HEK293 (cell line): Measurements from ENCODE around the gene MAN1C1.

Experiments
- BCL11A ChIP-seq: fragments of 450-650 bp; formaldehyde crosslinking; IDR thresholded peaks from 2 replicates; pipeline ENCODE4 v1.5.1; 2016; ENCODE audit warnings: low read depth, missing biosample characterization, missing genetic modification characterization
- CTCF ChIP-seq: fragments of 450-650 bp; formaldehyde crosslinking; IDR thresholded peaks from 2 replicates; pipeline ENCODE4 v1.5.1; 2016; ENCODE audit warnings: missing biosample characterization, missing genetic modification characterization
- KLF10 ChIP-seq: fragments of 450-650 bp; IDR thresholded peaks from 2 replicates; pipeline ENCODE4 v1.5.1; 2018; ENCODE audit warnings: missing biosample characterization, mild to moderate bottlenecking, missing genetic modification characterization
- PBX3 ChIP-seq: sonication (generic); formaldehyde crosslinking; IDR thresholded peaks from 2 replicates; pipeline ENCODE4 v1.8.1; 2022; ENCODE audit warnings: mild to moderate bottlenecking, moderate library complexity, missing genetic modification reagents
- SALL2 ChIP-seq: fragments of 450-650 bp; formaldehyde crosslinking; IDR thresholded peaks from 2 replicates; pipeline ENCODE4 v1.5.0; 2017; ENCODE audit warnings: missing biosample characterization, mild to moderate bottlenecking, missing genetic modification characterization, borderline replicate concordance
- SP7 ChIP-seq: fragments of 450-650 bp; formaldehyde crosslinking; IDR thresholded peaks from 2 replicates; pipeline ENCODE4 v1.5.1; 2016; ENCODE audit warnings: missing biosample characterization, missing genetic modification characterization
- ZFP37 ChIP-seq: fragments of 450-650 bp; formaldehyde crosslinking; IDR thresholded peaks from 2 replicates; pipeline ENCODE4 v1.5.1; 2016; ENCODE audit warnings: missing biosample characterization, missing genetic modification characterization
- ZNF112 ChIP-seq: fragments of 450-650 bp; formaldehyde crosslinking; IDR thresholded peaks from 2 replicates; pipeline ENCODE4 v1.5.0; 2017; ENCODE audit warnings: missing biosample characterization, missing genetic modification characterization
- ZNF138 ChIP-seq: fragments of 450-650 bp; formaldehyde crosslinking; IDR thresholded peaks from 2 replicates; pipeline ENCODE4 v1.5.1; 2016; ENCODE audit warnings: missing biosample characterization, missing genetic modification characterization, borderline replicate concordance
- ZNF214 ChIP-seq: fragments of 450-650 bp; formaldehyde crosslinking; IDR thresholded peaks from 2 replicates; pipeline ENCODE4 v1.5.1; 2017; ENCODE audit warnings: missing biosample characterization, mild to moderate bottlenecking, missing genetic modification characterization, borderline replicate concordance
- ZNF37A ChIP-seq: fragments of 450-650 bp; IDR thresholded peaks from 2 replicates; pipeline ENCODE4 v1.5.1; 2018; ENCODE audit warnings: missing biosample characterization, missing genetic modification characterization
- ZNF449 ChIP-seq: fragments of 450-650 bp; formaldehyde crosslinking; IDR thresholded peaks from 2 replicates; pipeline ENCODE4 v1.5.1; 2017; ENCODE audit warnings: missing biosample characterization, mild to moderate bottlenecking, missing genetic modification characterization, moderate library complexity
- ZNF510 ChIP-seq: fragments of 450-650 bp; formaldehyde crosslinking; IDR thresholded peaks from 2 replicates; pipeline ENCODE4 v1.5.1; 2018; ENCODE audit warnings: mild to moderate bottlenecking, missing genetic modification characterization, missing biosample characterization; ENCODE audit not compliant: insufficient replicate concordance
- ZNF692 ChIP-seq: fragments of 450-650 bp; formaldehyde crosslinking; IDR thresholded peaks from 2 replicates; pipeline ENCODE4 v1.5.1; 2016; ENCODE audit warnings: missing biosample characterization, missing genetic modification characterization

GRCh38 chr1:25714372-25714931 lies 97.9 kb downstream of the MAN1C1 start:
- no peak for TF ChIP-seq BCL11A (tag by site-specific recombination)
- no peak for TF ChIP-seq ZNF692 (tag by site-specific recombination)
- TF ChIP-seq ZNF112 = no peak
- no peak for TF ChIP-seq ZNF214 (tag by site-specific recombination)
- no peak for TF ChIP-seq CTCF (tag by site-specific recombination)
- TF ChIP-seq ZNF138 (tag by site-specific recombination) = no peak
- no peak for TF ChIP-seq SP7
- TF ChIP-seq ZFP37 (tag by site-specific recombination) = no peak
- no peak for TF ChIP-seq ZNF37A
- TF ChIP-seq SALL2 (tag by site-specific recombination) = no peak
- TF ChIP-seq PBX3 (CRISPR knock-in tag) = no peak
- TF ChIP-seq KLF10 (tag by site-specific recombination) = no peak
- TF ChIP-seq ZNF510 = no peak
- TF ChIP-seq ZNF449 (tag by site-specific recombination) = no peak
